ENCODE measurements around the gene ASPHD2.
"Not testable (repeated sequence)": the region's sequence is repeated elsewhere in the genome, so short reads cannot be mapped to it uniquely, and the experiment has no call there.

The ASPHD2 gene

GRCh38 chr22:26395926-26396325 is 33.1 kb upstream of the ASPHD2 start:
- H3K4me3 Mint-ChIP-seq = no peak overlapping the region
- peaks cover 20% of the 10 kb centered on the region for H3K4me1 Mint-ChIP-seq
- peaks cover 26% of the 10 kb centered on the region for H3K27me3 Mint-ChIP-seq (ENCODE audit: low read depth, poor library complexity)
- TF ChIP-seq CTCF (IDR thresholded peaks at IDR 0.05) = no peak
- H3K27ac Mint-ChIP-seq = no peak overlapping the region
- H3K9me3 Mint-ChIP-seq = no peaks in the 10 kb centered on the region
- H3K36me3 Mint-ChIP-seq (ENCODE audit: low read depth) = no peaks in the 10 kb centered on the region
- no peak for DNase-seq

- TF ChIP-seq CTCF (IDR thresholded peaks at IDR 0.05) = peak; percentile 53
- no peak overlapping the region for H3K27ac Mint-ChIP-seq
- no peaks in the 10 kb centered on the region for H3K36me3 Mint-ChIP-seq (ENCODE audit: low read depth)
- H3K27me3 Mint-ChIP-seq (ENCODE audit: low read depth, poor library complexity) = peaks cover 28% of the 10 kb centered on the region
- peak; percentile 40 for DNase-seq
- no peaks in the 10 kb centered on the region for H3K9me3 Mint-ChIP-seq
- no peak overlapping the region for H3K4me3 Mint-ChIP-seq
- peaks cover 12% of the 10 kb centered on the region for H3K4me1 Mint-ChIP-seq
Measured at GRCh38 chr22:26398741-26399153, 30.3 kb upstream of the ASPHD2 start.

- Mint-ChIP-seq H3K36me3 (ENCODE audit: low read depth) (no peaks in the 10 kb centered on the region), H3K4me1 (peaks cover 12% of the 10 kb centered on the region), H3K27ac (no peak overlapping the region), H3K9me3 (no peaks in the 10 kb centered on the region), H3K27me3 (ENCODE audit: low read depth, poor library complexity) (peaks cover 28% of the 10 kb centered on the region), H3K4me3 (no peak overlapping the region)
- no peak for TF ChIP-seq CTCF (IDR thresholded peaks at IDR 0.05)
- DNase-seq = no peak
Measured at GRCh38 chr22:26399289-26399688, 29.8 kb upstream of the ASPHD2 start.

GRCh38 chr22:26401726-26402125 is 27.3 kb upstream of the ASPHD2 start:
- peaks cover 18% of the 10 kb centered on the region for H3K27me3 Mint-ChIP-seq (ENCODE audit: low read depth, poor library complexity)
- no peaks in the 10 kb centered on the region for H3K36me3 Mint-ChIP-seq (ENCODE audit: low read depth)
- H3K27ac Mint-ChIP-seq = no peak overlapping the region
- peaks cover 10% of the 10 kb centered on the region for H3K4me1 Mint-ChIP-seq
- H3K9me3 Mint-ChIP-seq = no peaks in the 10 kb centered on the region
- no peak for DNase-seq
- TF ChIP-seq CTCF (IDR thresholded peaks at IDR 0.05) = no peak
- H3K4me3 Mint-ChIP-seq = no peak overlapping the region

GRCh38 chr22:26404851-26405421 is 24.1 kb upstream of the ASPHD2 start:
- peaks cover 24% of the 10 kb centered on the region for H3K27me3 Mint-ChIP-seq (ENCODE audit: low read depth, poor library complexity)
- no peak overlapping the region for H3K4me3 Mint-ChIP-seq
- no peak overlapping the region for H3K27ac Mint-ChIP-seq
- DNase-seq = no peak
- no peaks in the 10 kb centered on the region for H3K9me3 Mint-ChIP-seq
- no peaks in the 10 kb centered on the region for H3K36me3 Mint-ChIP-seq (ENCODE audit: low read depth)
- no peak for TF ChIP-seq CTCF (IDR thresholded peaks at IDR 0.05)
- H3K4me1 Mint-ChIP-seq = peaks cover 10% of the 10 kb centered on the region

- peaks cover 10% of the 10 kb centered on the region for H3K4me1 Mint-ChIP-seq
- TF ChIP-seq CTCF (IDR thresholded peaks at IDR 0.05) = no peak
- H3K27me3 Mint-ChIP-seq (ENCODE audit: low read depth, poor library complexity) = peaks cover 29% of the 10 kb centered on the region
- DNase-seq = no peak
- no peak overlapping the region for H3K27ac Mint-ChIP-seq
- H3K9me3 Mint-ChIP-seq = no peaks in the 10 kb centered on the region
- no peak overlapping the region for H3K4me3 Mint-ChIP-seq
- no peaks in the 10 kb centered on the region for H3K36me3 Mint-ChIP-seq (ENCODE audit: low read depth)
Measured at GRCh38 chr22:26406118-26406517, 22.9 kb upstream of the ASPHD2 start.

- peaks cover 27% of the 10 kb centered on the region for H3K27me3 Mint-ChIP-seq (ENCODE audit: low read depth, poor library complexity)
- not testable (repeated sequence) for H3K36me3 Mint-ChIP-seq (ENCODE audit: low read depth); H3K4me1 Mint-ChIP-seq; H3K9me3 Mint-ChIP-seq; DNase-seq; H3K4me3 Mint-ChIP-seq; H3K27ac Mint-ChIP-seq
Measured at GRCh38 chr22:26408562-26409220, 20.4 kb upstream of the ASPHD2 start.
